BLaER1 treated with 17β-estradiol and CSF1 and Interleukin-3, amounts not matched to agents 10 nM and 100 nM (cell line): Measurements from ENCODE around the gene SYNRG.
A peak's percentile ranks its signal among the peaks of the same experiment; 100 is the strongest.

Experiments used
- H3K27ac ChIP-seq, 11 experiments: shearing (Covaris generic); formaldehyde crosslinking; 2 replicates each; pipeline ENCODE4 v1.8.1; 2022
- H3K27me3 ChIP-seq, 11 experiments: shearing (Covaris generic); formaldehyde crosslinking; 2 replicates each; pipeline ENCODE4 v1.8.1; 2022
- H3K36me3 ChIP-seq, 11 experiments: shearing (Covaris generic); formaldehyde crosslinking; 2 replicates each; pipeline ENCODE4 v1.8.1; 2022
- H3K4me1 ChIP-seq, 10 experiments: shearing (Covaris generic); formaldehyde crosslinking; 2 replicates each; pipeline ENCODE4 v1.8.1; 2022
- H3K4me2 ChIP-seq, 11 experiments: shearing (Covaris generic); formaldehyde crosslinking; 2 replicates each; pipeline ENCODE4 v1.8.1; 2022
- H3K4me3 ChIP-seq, 10 experiments: shearing (Covaris generic); formaldehyde crosslinking; 2 replicates each; pipeline ENCODE4 v1.8.1; 2022
- H3K9ac ChIP-seq, 11 experiments: shearing (Covaris generic); formaldehyde crosslinking; 2 replicates each; pipeline ENCODE4 v1.8.1; 2022
- H3K9me3 ChIP-seq, 11 experiments: shearing (Covaris generic); formaldehyde crosslinking; replicated peaks in 1 of 11; 2 replicates each; pipeline ENCODE4 v1.8.1; 2022
- H4K20me1 ChIP-seq, 11 experiments: shearing (Covaris generic); formaldehyde crosslinking; 2 replicates each; pipeline ENCODE4 v1.8.1; 2022
- Cebpa-rat ChIP-seq, 11 experiments: shearing (Covaris generic); IDR thresholded peaks; 2 replicates each; pipeline ENCODE4 v1.8.1; 2022

Gene SYNRG

GRCh38 chr17:37488009-37488604, 121.1 kb downstream of the SYNRG start:
- Histone ChIP-seq H3K27me3 (peaks cover 0 to 11% (median 8%) of the 10 kb centered on the region in 11 experiments; a peak in 11 of 22 replicates), H3K4me1 (peaks cover 44 to 67% (median 57%) of the 10 kb centered on the region in 10 experiments), H3K4me3 (peak overlapping the region in 3 of 10 experiments; percentile 73 to 92 (median 85); a peak in 4 of 20 replicates), H3K27ac (peak overlapping the region in 9 of 11 experiments; percentile 17 to 87 (median 78); a peak in 14 of 22 replicates), H4K20me1 (peaks cover 0 to 30% (median 16%) of the 10 kb centered on the region in 11 experiments; a peak in 14 of 22 replicates), H3K36me3 (no peaks in the 10 kb centered on the region), H3K9me3 (no peaks in the 10 kb centered on the region), H3K4me2 (peak overlapping the region; percentile 91 to 100 (median 99); a peak in 21 of 22 replicates), H3K9ac (peak overlapping the region in 9 of 11 experiments; percentile 1 to 88 (median 84); a peak in 10 of 22 replicates)
- no peak for TF ChIP-seq Cebpa-rat (IDR thresholded peaks at IDR 0.05)

- TF ChIP-seq Cebpa-rat (IDR thresholded peaks at IDR 0.05): no peak
- peaks cover 0 to 10% (median 8%) of the 10 kb centered on the region in 11 experiments; a peak in 7 of 22 replicates for H4K20me1 ChIP-seq
- peak overlapping the region in 4 of 11 experiments; percentile 17 to 59 (median 26); a peak in 7 of 22 replicates for H3K27ac ChIP-seq
- no peaks in the 10 kb centered on the region for H3K9me3 ChIP-seq
- H3K27me3 ChIP-seq: peaks cover 0 to 11% (median 8%) of the 10 kb centered on the region in 11 experiments; a peak in 11 of 22 replicates
- no peak overlapping the region for H3K4me3 ChIP-seq
- H3K4me1 ChIP-seq: peaks cover 42 to 67% (median 56%) of the 10 kb centered on the region in 10 experiments
- no peak overlapping the region for H3K9ac ChIP-seq
- no peak overlapping the region for H3K4me2 ChIP-seq
- peaks cover 0 to under 1% (median 0%) of the 10 kb centered on the region in 11 experiments; a peak in 2 of 22 replicates for H3K36me3 ChIP-seq
These were observed 123.2 kb downstream of the SYNRG start for GRCh38 chr17:37485938-37486570.

GRCh38 chr17:37483311-37484039, 125.7 kb downstream of the SYNRG start:
- TF ChIP-seq Cebpa-rat (IDR thresholded peaks at IDR 0.05): peak in 9 of 11 experiments; percentile 9 to 96 (median 73); a peak in 13 of 22 replicates
- peak overlapping the region in 10 of 11 experiments; percentile 18 to 94 (median 78); a peak in 20 of 22 replicates for H3K27ac ChIP-seq
- peaks cover 19 to 27% (median 23%) of the 10 kb centered on the region in 11 experiments for H3K36me3 ChIP-seq
- no peaks in the 10 kb centered on the region for H4K20me1 ChIP-seq
- H3K9ac ChIP-seq: peak overlapping the region in 9 of 11 experiments; percentile 37 to 77 (median 62); a peak in 17 of 22 replicates
- H3K4me3 ChIP-seq: peak overlapping the region in 3 of 10 experiments; percentile 2 to 6 (median 3); a peak in 1 of 20 replicates
- peak overlapping the region; percentile 53 to 85 (median 80); a peak in 21 of 22 replicates for H3K4me2 ChIP-seq
- H3K4me1 ChIP-seq: peaks cover 28 to 56% (median 44%) of the 10 kb centered on the region in 10 experiments
- H3K27me3 ChIP-seq: peaks cover 0 to 1% (median 0%) of the 10 kb centered on the region in 11 experiments; a peak in 4 of 22 replicates
- no peaks in the 10 kb centered on the region for H3K9me3 ChIP-seq

GRCh38 chr17:37481001-37481665, 128.1 kb downstream of the SYNRG start:
- Histone ChIP-seq H3K9me3 (no peaks in the 10 kb centered on the region), H3K4me1 (peaks cover 25 to 45% (median 38%) of the 10 kb centered on the region in 10 experiments), H3K4me3 (no peak overlapping the region), H3K27ac (peak overlapping the region in 7 of 11 experiments; percentile 33 to 94 (median 81); a peak in 13 of 22 replicates), H3K4me2 (peak overlapping the region in 6 of 11 experiments; percentile 7 to 85 (median 42); a peak in 9 of 22 replicates), H3K36me3 (peaks cover 43 to 50% (median 46%) of the 10 kb centered on the region in 11 experiments), H3K9ac (no peak overlapping the region), H3K27me3 (no peaks in the 10 kb centered on the region), H4K20me1 (no peaks in the 10 kb centered on the region)
- TF ChIP-seq Cebpa-rat (IDR thresholded peaks at IDR 0.05): no peak; a peak in 1 of 22 replicates

GRCh38 chr17:37480427-37480826, 128.8 kb downstream of the SYNRG start:
- Histone ChIP-seq H3K4me3 (no peak overlapping the region), H3K9ac (no peak overlapping the region), H3K27ac (peak overlapping the region in 2 of 11 experiments; percentile 81 to 83; a peak in 3 of 22 replicates), H3K4me1 (peaks cover 26 to 48% (median 43%) of the 10 kb centered on the region in 10 experiments), H4K20me1 (no peaks in the 10 kb centered on the region), H3K4me2 (peak overlapping the region in 1 of 11 experiments; percentile 9; a peak in 1 of 22 replicates), H3K36me3 (peaks cover 45 to 57% (median 53%) of the 10 kb centered on the region in 11 experiments), H3K27me3 (no peaks in the 10 kb centered on the region), H3K9me3 (no peaks in the 10 kb centered on the region)
- TF ChIP-seq Cebpa-rat (IDR thresholded peaks at IDR 0.05): no peak

GRCh38 chr17:37479025-37479424, 130.2 kb downstream of the SYNRG start:
- Histone ChIP-seq H3K27ac (no peak overlapping the region), H3K4me1 (peaks cover 20 to 50% (median 38%) of the 10 kb centered on the region in 10 experiments), H3K9me3 (no peaks in the 10 kb centered on the region), H3K4me3 (no peak overlapping the region), H3K36me3 (peaks cover 56 to 71% (median 67%) of the 10 kb centered on the region in 11 experiments), H4K20me1 (no peaks in the 10 kb centered on the region), H3K9ac (no peak overlapping the region), H3K27me3 (no peaks in the 10 kb centered on the region), H3K4me2 (no peak overlapping the region)
- TF ChIP-seq Cebpa-rat (IDR thresholded peaks at IDR 0.05): no peak

- Histone ChIP-seq H3K27ac (no peak overlapping the region), H4K20me1 (no peaks in the 10 kb centered on the region), H3K9me3 (no peaks in the 10 kb centered on the region), H3K4me1 (peaks cover 11 to 42% (median 30%) of the 10 kb centered on the region in 10 experiments), H3K4me3 (no peak overlapping the region), H3K27me3 (no peaks in the 10 kb centered on the region), H3K36me3 (peaks cover 64 to 79% (median 76%) of the 10 kb centered on the region in 11 experiments), H3K9ac (no peak overlapping the region), H3K4me2 (no peak overlapping the region)
- no peak for TF ChIP-seq Cebpa-rat (IDR thresholded peaks at IDR 0.05)
These were observed 131.0 kb downstream of the SYNRG start for GRCh38 chr17:37478187-37478586.
